ENCODE measurements around the gene PMEPA1.

Gene PMEPA1, protein sequence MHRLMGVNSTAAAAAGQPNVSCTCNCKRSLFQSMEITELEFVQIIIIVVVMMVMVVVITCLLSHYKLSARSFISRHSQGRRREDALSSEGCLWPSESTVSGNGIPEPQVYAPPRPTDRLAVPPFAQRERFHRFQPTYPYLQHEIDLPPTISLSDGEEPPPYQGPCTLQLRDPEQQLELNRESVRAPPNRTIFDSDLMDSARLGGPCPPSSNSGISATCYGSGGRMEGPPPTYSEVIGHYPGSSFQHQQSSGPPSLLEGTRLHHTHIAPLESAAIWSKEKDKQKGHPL

DNA sequence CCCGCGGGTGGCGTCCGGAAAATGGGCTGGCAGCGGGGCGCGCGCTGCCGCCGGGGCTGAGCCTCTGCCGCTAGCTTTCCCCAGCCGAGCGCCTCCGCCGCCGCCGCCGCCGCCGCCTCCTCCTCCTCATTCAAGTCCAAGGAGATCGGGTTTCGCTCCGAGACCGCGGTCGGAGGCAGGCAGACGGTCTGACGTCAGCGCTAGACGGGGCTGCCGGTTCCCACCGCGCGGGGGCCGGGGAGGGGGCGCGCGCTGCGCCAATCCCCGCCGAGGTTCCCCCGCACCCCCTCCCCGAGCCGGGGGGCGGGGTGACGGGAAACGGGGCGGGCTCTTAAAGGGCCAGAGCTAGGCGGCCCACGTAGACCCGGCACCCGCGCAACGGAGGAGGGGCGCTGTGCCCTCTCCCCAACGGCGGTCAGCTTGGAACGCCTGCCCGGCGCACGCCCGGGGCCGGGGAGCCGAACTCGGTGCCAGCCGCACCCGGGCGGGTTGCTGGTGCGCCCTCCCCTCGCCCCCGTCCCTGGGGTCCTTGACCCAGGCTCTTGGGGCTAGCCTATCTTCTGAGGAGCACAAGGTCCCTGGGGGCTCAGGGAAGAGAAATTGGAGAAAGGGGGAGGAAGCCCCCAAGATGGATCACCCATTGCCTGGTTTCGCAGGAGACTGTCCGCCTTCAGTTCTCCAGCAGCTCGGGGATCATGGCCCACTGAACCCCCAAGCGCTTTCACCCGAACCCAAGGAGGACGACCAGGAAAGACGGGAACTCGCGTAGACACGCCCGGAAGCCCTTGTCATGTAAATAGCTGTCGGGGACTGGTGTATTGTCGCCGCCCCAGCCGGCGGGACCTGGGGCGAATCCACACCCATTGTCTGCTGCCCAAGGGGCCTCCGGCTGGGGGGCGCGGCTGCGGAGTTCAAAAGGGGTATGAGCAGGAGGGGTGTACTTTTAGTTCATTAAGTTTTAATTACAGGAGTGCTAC is at the start of gene PMEPA1:
Gene PMEPA1 (minus strand): TSS at position 193 of the 977 bp plus-strand sequence. CDS start 433 bp downstream, outside the sequence.
- peak; percentile 81 for DNase-seq

DNA sequence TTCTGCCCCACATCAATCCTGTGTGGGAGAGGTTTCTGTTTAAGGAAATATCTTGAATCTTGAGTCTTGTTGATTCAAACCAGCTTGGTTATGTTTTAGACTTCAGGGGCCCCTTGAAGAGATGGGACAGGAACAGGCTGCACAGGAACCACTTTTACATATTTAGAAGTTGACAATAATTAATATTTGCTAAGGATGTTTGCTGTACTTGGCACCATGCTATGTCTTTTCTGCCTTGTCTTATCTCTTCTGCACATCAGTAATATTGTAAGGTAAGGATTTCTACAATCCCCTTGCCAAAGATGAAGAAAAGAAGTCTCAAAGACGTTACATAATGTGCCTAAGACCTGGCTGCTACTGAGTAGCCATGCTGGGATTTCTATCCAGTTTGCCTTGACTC is 48.0 kb upstream of the PMEPA1 start:
- no peak for DNase-seq

DNA sequence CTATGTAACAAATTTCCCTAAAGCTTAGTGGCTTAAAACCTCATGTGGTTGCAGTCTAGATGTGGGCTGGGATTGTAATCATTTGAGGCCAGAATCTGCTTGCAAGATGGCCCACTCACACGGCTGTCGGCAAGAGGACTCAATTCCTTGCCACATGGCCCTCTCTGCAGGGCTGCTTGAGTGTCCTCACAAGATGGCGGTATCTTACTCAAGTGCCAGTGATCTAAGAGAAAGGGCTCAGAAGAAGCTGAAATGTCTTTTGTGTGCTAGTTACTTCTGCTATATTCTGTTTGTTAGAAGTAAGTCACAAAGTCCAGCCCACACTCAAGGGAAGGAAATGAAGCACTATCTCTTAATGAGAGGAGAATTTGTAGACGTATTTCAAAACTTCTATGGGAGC is 47.1 kb upstream of the PMEPA1 start:
- DNase-seq, result no peak

DNA sequence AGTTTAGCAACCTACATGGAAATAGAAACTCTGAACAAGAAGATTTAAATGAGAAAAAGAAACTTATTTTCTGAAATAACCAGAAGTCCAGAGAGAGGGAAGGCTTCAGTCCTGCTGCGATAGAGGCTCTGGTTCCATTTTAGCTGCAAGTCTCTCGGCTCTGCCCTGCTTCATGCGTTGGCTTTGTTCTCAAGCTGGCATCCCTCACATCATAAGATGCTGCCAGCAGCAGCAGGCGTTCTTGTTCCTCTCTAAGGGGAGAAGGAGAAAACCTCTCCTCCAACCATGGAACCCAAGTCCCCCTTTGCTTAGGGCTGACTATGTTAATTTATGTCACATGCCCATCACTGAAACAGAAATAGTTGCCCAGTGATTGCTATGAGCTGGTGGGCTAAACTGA is 46.4 kb upstream of the PMEPA1 start:
- DNase-seq, result no peak

DNA sequence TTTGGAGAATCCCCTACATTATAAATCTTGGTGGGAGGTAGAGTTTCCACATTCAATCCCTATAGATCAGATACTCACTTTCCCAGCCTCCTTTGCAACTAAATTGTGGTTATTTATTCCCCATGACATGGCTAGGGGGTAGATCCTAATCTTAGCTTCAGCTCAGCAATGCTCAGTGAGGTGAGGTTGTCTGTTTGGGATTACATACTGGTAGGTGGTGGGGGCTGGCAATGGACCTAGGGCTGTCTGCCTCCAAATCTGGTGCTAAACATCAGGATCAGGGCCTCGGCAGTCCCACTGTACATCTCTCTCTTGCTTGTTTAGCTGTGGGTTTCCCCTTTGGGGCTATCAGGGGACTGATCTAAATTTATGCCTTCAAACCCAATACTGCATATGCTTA is 45.8 kb upstream of the PMEPA1 start:
- DNase-seq, result no peak

DNA sequence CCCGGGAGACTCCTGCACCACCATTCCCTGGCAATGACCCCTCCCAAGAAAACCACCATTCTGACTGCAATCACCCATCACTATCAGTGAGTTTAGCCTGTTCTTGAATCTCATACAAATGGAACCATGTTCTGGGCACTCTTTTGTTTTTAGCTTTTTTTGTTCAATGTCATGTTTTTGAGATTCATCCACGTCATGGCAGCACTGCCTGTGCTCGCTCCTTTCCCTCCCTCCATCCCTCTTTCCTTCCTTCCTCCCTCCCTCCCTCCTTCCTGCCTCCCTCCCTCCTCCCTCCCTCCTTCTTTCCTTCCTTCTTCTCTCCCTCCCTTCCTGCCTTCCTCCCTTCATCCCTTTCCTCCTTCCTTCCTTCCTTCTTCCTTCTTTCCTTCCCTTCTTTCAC is 44.4 kb upstream of the PMEPA1 start:
- no peak for DNase-seq

DNA sequence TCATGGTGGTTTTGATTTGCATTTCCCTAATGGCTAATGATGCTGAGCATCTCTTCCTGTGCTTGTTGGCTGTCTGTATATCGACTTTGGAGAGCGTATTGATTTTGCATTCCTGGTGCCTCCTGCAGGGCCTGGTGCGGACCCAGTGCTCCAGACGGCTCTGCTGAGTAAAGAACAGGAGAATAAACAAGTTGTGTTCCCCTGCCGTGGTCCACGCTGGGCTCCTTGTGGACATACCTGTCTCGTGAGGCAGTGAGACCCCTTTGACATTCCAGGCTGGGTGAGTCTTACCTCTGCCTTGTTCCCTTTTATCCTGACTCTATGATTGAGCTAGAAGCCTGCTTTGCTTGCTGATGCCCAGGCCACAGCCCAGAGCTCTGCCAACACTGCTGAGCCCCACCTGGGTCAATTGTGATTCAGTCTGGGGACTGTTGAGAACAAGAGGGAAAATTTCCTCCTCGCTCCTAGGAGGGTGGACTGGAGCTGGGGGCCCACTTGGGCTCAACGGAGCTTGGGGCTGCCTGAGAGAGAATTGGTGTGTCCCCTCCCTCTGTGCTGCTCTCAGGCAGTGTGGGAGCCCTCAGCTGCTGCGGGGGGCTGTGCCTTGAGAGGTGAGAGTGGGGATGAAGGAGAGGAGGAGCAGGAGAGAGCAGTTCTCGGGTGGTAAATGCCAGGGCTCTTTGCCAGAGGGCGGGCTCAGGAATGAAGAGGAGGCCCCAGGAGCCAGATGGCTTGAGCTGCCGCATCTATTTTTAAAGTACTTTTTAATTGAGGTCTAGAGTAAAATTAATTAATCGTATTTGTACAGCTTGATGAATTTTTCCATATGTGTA is 43.7 kb upstream of the PMEPA1 start:
- no peak for DNase-seq

DNA sequence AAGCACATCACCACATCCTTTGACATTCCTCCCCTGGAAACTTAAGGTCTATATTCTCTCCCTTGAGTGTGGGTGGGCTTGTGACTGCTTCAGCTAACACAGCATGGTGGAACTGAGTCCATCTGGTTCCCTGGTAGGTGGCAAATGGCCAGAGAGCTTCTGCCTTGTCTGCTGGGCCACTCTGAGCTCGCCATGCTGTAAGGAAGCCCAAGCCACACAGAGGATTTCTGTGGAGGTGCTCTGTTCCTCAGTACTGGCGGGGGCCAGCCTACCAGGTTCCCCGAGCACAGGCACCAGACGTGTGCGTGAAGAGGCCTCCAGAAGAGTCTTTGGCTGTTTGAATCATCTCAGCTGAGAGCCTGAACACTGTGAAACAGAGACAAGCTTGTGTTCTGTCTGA is 41.6 kb upstream of the PMEPA1 start:
- no peak for DNase-seq

DNA sequence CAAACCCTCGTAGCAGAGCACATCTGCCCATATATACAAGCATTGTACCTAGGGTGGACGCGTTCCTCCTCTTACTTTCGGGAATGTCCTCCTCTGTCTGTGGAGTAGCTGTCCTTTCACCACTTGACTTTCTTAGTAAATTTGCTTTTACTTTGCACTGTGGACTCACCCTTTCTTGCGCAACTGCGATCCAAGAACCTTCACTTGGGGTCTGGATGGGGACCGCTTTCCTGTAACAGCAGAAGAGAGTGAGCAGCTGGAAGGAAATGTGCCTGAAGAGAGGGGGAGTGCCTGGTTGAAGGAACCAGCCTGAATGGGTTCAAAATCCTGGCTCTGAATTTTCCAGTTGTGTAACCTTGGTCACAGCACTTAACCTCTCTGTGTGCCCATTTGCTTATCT is 40.1 kb upstream of the PMEPA1 start:
- no peak for DNase-seq

DNA sequence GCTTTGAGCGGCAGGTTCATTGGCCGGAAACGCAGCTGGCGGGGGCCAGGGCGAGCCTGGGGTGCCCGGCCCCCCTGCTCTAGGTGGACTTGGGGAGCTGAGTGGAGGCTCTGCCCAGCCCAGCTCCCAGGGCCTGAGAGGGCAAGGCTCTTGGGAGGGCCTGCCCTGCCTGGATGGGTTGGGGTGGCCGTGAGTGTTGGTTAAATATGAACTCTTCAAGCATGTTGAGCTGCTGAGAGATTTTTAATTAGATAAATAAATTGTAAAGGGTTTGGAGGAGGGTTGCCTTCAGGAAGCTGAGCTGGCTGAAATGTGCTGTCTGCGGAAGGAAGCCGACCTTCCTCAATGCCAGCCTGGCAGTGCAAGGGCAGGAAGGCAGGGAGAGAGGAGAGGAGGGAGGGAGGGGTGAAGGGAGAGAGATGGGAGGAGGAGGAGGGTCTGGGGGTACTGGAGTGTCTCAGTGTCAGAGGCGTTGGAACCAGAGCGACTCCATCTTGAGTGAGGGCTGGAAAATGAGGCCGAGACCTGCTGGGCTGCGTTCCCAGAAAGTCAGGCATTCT is 39.4 kb upstream of the PMEPA1 start:
- DNase-seq, result no peak

DNA sequence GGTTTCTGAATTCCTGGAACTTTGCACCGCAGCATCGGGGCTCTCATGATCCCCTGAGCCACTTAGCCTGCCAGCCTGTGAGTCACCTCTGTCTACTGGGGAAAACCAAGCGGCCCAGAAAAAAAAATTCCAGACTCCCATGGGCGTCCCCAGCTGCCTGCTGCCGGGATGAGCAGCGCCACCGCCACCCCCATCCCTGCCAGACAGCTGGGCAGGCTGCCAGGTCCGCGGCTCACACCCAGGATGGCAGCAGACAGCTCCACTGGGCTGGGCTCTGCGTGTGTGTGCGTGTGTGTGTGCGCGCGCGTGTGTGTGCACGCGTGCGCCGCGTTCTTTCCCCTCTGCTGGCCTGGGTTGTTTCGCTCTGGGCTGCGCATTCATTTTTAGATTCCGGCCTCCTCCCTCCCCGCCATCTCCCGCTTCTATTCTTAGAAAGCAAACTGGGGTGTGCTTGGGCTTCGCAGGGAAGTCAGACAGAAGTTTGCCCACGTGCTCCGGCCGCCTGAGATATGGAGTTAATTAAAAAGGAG is 38.9 kb upstream of the PMEPA1 start:
- DNase-seq, result peak; percentile 73

DNA sequence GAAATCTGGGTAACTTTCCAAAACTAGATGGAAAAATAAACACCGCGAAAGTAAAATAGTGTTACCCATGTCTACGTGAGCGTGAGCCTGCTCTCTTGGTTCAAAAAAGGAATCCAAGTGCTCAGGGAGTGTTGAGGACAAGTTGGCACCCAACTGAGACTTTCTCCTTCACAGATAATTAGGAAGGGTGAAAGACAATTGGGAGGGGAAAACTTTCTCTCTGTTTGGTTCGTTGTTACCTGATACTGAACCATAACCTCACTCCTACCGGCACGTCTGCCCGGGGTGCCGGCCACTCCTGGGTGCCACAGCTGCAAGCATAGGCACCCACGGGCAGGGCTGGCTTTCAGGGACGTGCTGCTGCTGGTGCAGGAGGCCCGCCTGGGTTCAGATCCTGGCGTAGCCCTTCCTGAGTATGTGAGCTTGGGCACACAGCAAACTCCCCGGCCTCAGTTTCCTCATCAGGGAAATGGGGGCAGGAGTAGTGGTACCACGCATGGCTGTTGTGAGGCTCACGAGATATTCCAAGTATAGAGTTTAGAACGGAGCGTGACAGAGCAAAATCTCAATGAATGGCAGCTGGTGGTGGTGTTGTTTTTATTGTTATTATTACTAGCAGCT is 38.2 kb upstream of the PMEPA1 start:
- no peak for DNase-seq

DNA sequence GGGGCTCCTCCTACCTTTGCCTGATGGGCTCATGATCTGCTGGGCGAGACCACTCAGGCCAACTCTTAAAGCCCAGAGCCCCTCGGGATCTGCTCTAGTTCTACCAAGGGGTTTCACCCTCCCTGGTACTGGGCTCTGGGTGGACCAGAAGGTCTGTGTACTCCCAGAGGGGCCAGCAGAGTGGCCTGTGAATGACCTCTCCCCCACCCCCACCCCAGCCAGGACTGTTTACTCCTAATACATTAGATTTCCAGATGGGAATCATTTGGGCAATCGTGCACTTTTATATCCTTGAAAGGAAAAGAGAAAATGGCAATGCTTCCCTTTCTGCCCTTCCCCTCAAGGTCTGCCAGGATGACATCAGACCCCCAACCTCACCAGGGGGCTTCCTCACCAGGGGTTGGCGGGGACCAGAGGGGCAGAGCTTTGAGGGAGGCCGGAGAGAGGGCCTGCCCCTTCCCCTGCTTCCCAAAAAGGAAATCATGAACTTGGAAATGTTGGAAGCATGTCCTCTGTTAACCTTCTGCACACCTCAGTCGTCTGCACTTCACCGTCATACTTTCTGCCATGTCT is 37.1 kb upstream of the PMEPA1 start:
- DNase-seq, result no peak

DNA sequence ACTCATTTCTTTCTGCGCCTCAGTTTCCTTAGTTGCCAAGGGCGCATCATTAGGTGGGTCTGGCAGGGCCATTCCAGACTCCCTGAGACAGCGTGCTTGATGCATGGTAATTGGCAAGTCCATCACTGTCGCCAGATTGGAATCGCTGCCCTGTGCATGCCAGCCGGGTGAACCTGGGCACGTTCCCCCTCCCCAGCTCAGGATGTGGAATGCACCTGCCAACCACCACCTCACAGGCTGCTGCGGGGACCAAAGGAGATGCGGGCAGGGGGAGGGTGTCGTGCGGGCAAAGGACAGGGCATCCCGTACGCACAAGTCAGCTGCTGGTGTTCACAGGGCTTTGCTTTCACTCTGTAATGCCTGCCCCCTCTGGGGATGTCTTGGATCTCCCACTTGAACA is 36.4 kb upstream of the PMEPA1 start:
- DNase-seq, result no peak

DNA sequence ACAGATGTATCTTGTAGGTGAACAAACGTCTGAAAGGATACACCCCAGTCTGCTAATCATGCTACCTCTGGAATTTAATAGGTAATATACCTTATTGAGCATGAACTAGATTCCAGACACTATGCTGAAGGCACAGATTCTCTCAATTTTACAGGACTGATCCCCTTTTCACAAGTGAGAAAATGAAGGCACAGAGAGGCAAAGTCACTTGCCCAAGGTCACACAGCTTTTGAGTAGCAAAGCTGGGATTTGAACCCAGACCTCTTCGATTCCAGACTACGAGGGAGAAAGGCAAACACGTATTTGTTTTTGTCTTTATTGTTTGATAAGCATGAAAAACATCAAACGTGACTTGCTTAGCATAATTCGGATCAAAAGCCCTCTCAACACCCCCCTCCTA is 34.4 kb upstream of the PMEPA1 start:
- DNase-seq, result no peak

DNA sequence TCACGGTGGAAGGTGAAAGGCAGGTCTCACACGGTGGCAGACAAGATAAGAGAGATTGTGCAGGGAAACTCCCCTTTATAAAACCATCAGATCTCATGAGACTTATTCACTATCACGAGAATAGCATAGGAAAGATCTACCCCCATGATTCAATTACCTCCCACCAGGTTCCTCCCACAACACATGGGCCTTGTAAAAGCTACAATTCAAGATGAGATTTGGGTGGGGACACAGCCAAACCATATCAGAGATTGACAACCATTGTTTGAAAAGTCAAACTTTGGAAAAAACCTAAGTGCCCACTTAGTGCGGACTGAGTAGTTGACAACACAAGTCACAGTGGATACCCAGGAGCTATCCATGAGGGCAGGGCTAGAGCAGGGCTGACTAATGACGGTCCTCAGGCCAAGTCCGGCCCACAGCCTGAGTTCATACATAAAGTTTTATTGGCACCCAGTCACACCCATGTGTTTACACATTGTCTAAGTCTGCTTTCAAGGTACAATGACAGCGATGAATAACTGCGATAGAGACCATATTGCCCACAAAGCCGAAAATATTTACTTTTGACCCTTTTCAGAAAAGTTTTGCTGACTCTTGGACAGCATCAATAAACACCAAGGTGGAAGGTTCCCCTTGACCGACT is 33.8 kb upstream of the PMEPA1 start:
- DNase-seq, result no peak

DNA sequence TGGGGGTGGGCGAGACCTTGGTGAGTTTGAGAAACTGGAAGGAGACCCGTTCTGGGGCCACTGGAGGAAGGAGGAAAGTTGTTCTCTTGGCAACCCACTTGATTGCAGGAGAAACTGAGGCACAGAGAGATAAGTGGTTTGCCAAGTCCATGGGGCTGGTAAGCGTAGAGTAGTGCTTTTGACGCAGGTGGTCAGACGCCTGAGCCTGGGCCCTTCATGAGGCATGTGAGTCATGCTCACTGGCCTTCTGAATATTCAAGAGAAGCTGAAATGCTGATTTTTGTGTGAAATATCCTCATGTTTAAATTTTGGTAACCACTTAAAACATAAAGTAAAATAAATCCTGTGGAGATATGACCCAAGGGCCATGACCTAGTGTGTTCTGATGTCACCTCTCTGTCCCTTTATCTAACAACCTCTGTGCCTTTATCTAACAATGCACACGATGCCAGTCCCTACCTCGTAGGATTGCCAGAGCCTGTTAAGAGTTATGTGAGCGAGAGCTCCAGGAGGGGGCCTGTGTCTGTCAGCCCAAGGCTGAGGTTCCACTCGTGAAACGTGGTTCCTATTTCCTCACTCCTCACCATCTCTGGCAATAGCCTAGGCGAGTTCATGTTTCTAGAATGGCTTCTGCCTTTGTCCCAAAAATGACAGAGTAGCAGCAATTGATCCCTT is 32.8 kb upstream of the PMEPA1 start:
- no peak for DNase-seq

DNA sequence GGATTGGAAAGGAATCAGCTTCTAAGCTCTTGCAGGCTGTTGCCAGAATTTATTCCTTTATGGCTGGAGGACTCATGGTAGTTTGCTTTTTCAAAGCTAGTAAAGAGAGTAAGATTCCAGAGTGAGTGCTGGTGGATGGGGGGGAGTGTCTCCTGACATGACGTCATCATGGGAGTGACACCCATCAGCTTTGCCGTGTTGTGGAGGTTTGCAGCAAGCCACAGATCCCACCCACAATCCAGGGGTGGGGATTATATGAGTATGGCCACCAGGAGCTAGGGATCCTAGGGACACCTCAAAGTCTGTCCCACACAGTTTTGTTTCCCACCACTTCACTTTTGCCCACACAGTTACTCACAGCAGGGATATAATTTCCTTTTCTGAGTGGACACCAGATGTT is 28.7 kb upstream of the PMEPA1 start:
- no peak for DNase-seq

DNA sequence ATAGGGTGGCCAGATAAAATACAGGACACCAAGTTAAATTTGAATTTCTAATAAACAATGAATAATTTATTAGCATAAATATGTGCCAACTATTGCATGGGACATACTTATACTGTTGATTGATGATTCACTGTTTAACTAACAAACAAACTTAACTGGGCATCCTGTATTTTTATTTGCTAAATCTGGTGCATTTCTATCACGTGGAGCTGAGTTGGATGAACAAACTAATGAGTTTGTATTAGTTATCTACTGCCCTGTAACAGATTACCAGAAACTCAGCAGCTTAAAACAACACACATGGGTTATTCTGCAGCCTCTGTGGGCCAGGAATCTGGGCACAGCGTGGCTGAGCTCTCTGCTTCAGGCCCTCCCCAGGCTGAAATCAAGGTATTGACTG is 28.2 kb upstream of the PMEPA1 start:
- DNase-seq, result no peak

DNA sequence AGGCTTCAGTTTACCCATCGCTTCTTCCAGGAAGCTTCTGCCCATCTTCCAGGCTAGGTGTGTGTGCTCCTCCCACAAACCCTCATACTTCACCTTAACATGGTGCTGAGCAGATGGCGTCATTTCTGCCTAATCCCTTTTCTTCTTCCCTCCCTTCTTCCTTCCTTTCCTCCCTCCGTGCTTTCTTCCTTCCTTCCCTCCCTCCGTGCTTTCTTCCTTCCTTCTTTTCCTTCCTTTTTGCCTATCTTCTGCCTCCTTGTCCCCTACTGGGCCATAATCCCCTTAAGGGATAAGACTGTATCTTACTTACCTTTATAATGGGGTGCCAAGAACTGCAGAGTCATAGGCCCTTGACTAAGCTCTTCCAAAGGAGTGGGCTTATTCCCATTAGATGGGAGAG is 27.5 kb upstream of the PMEPA1 start:
- DNase-seq, result no peak

Measured in amniotic stem cell (primary cell).